ENCODE measurements around the gene CA5A.

DNA sequence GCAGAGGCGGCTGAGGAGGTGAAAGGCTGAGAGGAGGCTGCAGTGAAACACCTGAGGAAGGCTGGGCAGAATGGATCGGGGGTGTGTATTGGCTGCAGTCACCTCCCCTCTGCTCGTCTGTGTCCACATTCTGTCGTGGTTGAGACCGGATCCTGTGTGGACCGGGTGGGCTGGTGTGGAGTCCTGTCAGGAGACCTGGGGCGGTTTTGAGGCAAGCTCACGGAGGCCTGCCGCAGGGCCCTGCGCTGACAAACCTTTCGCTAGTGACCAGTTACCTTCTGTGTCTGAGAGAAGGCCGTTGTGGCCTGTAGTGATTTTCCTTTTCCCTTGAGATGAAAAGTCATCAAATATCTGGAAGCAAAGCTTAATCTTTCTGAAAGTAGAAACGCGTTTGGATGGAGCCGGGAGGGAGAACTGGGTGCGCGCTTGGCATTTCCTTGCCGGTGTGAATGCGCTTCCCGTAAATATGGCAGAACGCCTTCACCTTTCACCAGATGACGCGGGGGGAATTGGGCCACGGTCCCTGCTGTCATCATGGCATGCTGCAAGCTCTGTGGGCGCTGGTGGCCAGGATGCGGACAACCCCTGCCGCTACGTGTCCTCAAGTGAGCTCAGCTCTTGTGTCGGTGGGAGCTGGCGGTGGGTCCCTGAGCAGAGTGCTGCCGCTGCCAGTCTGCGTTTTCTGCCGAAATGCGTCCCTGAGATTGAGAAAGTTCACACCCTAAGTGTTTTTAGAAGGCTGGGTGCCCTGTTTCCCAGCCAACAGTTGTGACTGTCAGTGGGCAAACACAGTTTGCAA, 21.2 kb upstream of the CA5A start:
- TF ChIP-seq, protein P1, sequence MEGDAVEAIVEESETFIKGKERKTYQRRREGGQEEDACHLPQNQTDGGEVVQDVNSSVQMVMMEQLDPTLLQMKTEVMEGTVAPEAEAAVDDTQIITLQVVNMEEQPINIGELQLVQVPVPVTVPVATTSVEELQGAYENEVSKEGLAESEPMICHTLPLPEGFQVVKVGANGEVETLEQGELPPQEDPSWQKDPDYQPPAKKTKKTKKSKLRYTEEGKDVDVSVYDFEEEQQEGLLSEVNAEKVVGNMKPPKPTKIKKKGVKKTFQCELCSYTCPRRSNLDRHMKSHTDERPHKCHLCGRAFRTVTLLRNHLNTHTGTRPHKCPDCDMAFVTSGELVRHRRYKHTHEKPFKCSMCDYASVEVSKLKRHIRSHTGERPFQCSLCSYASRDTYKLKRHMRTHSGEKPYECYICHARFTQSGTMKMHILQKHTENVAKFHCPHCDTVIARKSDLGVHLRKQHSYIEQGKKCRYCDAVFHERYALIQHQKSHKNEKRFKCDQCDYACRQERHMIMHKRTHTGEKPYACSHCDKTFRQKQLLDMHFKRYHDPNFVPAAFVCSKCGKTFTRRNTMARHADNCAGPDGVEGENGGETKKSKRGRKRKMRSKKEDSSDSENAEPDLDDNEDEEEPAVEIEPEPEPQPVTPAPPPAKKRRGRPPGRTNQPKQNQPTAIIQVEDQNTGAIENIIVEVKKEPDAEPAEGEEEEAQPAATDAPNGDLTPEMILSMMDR (conservative IDR thresholded peaks at IDR 0.05; ENCODE audit: low read depth in 2 of 2) = no peak
- no peak for TF ChIP-seq JUNB (IDR thresholded peaks at IDR 0.05; ENCODE audit: unreplicated experiment)

All from GM23338 (cell line).